Left hindlimb (tissue), 1 donor: ENCODE results near the gene METTL2B.
A peak's percentile ranks its signal among the peaks of the same experiment; 100 is the strongest.
"Not testable (repeated sequence)": the region's sequence is repeated elsewhere in the genome, so short reads cannot be mapped to it uniquely, and the experiment has no call there.

Experiments
- DNase-seq: peaks from one replicate; pipeline ENCODE4 v3.0.0-alpha.2; 2018

Gene METTL2B

GRCh38 chr7:128455543-128456254, 20.8 kb upstream of the METTL2B start, which contains the start of gene HILPDA:
TSS of gene HILPDA (plus strand) at chr7:128455878. CDS start at chr7:128457269, 1,391 bp downstream.
- peak; percentile 95 for DNase-seq

- no peak for DNase-seq
Measured at GRCh38 chr7:128456255-128456725, 20.3 kb upstream of the METTL2B start.

GRCh38 chr7:128457385-128457784, 19.2 kb upstream of the METTL2B start:
- not testable (repeated sequence) for DNase-seq

GRCh38 chr7:128458956-128459355, 17.6 kb upstream of the METTL2B start:
- no peak for DNase-seq

- peak; percentile 69 for DNase-seq
Measured at GRCh38 chr7:128459394-128459878, 17.1 kb upstream of the METTL2B start.

- DNase-seq, result no peak
Measured at GRCh38 chr7:128462460-128462859, 14.1 kb upstream of the METTL2B start.

GRCh38 chr7:128463345-128463744, 13.2 kb upstream of the METTL2B start:
- DNase-seq, result not testable (repeated sequence)

GRCh38 chr7:128463933-128464332, 12.6 kb upstream of the METTL2B start:
- not testable (repeated sequence) for DNase-seq

- DNase-seq, result not testable (repeated sequence)
Measured at GRCh38 chr7:128466871-128467270, 9.7 kb upstream of the METTL2B start.

- not testable (repeated sequence) for DNase-seq
Measured at GRCh38 chr7:128477336-128477690, 765 bp downstream of the METTL2B start.

- DNase-seq, result not testable (repeated sequence)
Measured at GRCh38 chr7:128479082-128479481, 2.5 kb downstream of the METTL2B start.

- not testable (repeated sequence) for DNase-seq
Measured at GRCh38 chr7:128488134-128488533, 11.6 kb downstream of the METTL2B start.

GRCh38 chr7:128497405-128497804, 20.9 kb downstream of the METTL2B start:
- DNase-seq, result no peak

GRCh38 chr7:128505416-128505815, 28.9 kb downstream of the METTL2B start:
- DNase-seq, result not testable (repeated sequence)

- not testable (repeated sequence) for DNase-seq
Measured at GRCh38 chr7:128506819-128507218, 30.3 kb downstream of the METTL2B start.

GRCh38 chr7:128507321-128507993, 30.9 kb downstream of the METTL2B start:
- DNase-seq, result not testable (repeated sequence)

- DNase-seq, result not testable (repeated sequence)
Measured at GRCh38 chr7:128511692-128512091, 35.1 kb downstream of the METTL2B start.

- DNase-seq, result not testable (repeated sequence)
Measured at GRCh38 chr7:128515232-128515631, 38.7 kb downstream of the METTL2B start.

- DNase-seq, result not testable (repeated sequence)
Measured at GRCh38 chr7:128517023-128517422, 40.5 kb downstream of the METTL2B start.

GRCh38 chr7:128523226-128523931, 46.8 kb downstream of the METTL2B start:
- peak; percentile 45 for DNase-seq

GRCh38 chr7:128523932-128524524, 47.5 kb downstream of the METTL2B start:
- not testable (repeated sequence) for DNase-seq

GRCh38 chr7:128525584-128525983, 49.0 kb downstream of the METTL2B start:
- DNase-seq, result not testable (repeated sequence)

GRCh38 chr7:128526062-128526466, 49.5 kb downstream of the METTL2B start:
- not testable (repeated sequence) for DNase-seq
